HG03103 (cell line): Measurements from ENCODE around the gene MATCAP1.

ENCODE experiments used
- ATAC-seq: cut with Tn5 transposase; IDR thresholded peaks from one replicate; pipeline ENCODE4 v1.9.1; 2021; ENCODE audit warnings: low read depth; ENCODE audit not compliant: unreplicated experiment

Gene MATCAP1

DNA sequence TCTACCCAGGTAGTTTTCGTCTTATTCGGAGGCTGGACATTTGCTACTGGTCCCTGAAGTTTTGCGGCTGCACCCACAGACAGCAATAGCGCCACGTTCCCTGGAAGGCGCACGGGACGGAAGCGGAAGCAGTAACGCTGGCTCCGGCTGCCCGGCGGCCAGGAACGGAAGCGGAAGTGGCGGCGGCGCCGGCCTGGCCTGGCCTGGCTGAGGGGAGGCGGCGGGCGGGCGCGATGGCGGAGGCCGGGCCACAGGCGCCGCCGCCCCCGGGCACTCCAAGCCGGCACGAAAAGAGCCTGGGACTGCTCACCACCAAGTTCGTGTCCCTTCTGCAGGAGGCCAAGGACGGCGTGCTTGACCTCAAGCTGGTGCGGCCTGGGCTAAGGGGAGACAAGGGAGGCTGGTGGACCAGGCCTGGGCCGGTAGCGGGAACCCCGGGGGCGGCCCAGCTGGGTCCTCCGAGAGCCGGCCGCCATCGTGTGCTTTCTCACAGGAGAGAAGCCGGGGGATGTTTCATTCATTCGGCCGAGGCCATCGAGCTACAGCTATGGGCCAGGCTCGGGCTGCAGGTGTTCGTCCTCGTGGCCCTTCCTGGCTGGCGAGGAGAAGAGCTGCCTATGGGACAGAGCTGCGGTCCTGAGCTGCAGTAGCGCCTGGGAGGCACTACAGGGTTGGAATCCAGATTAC is 8.4 kb upstream of the MATCAP1 start, which contains the start of gene E2F4:
Gene E2F4 (plus strand): TSS at position 161 of the 687 bp plus-strand sequence. CDS start 73 bp downstream, at position 234.
- peak; percentile 85 for ATAC-seq

DNA sequence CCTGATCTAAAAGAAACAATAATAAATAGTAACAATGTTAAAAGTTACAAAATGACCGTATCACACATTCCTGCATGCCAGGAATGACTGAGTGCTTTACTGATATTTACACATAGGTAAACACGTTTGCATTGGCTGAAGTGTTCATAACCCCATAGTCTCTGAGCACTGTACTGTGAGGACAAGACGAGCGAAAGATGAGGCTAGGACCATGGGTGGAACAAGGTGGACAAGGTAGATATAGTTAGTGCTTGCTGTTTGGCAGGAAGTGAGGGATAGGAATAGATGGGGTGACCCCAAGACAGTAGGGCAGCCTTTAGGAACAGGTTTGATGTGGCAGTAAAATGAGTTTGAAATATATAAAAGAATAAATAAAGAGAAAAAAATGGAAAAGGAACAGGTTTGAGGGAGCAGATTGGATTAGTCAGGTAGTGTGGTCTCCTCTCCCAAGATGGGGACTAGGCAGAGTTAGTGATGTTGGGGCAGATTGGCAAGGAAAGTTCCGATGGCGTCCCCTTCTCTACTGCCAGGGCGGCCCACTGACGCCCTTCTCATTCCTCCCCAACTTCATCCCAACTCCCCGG is 7.7 kb upstream of the MATCAP1 start:
- ATAC-seq = no peak

DNA sequence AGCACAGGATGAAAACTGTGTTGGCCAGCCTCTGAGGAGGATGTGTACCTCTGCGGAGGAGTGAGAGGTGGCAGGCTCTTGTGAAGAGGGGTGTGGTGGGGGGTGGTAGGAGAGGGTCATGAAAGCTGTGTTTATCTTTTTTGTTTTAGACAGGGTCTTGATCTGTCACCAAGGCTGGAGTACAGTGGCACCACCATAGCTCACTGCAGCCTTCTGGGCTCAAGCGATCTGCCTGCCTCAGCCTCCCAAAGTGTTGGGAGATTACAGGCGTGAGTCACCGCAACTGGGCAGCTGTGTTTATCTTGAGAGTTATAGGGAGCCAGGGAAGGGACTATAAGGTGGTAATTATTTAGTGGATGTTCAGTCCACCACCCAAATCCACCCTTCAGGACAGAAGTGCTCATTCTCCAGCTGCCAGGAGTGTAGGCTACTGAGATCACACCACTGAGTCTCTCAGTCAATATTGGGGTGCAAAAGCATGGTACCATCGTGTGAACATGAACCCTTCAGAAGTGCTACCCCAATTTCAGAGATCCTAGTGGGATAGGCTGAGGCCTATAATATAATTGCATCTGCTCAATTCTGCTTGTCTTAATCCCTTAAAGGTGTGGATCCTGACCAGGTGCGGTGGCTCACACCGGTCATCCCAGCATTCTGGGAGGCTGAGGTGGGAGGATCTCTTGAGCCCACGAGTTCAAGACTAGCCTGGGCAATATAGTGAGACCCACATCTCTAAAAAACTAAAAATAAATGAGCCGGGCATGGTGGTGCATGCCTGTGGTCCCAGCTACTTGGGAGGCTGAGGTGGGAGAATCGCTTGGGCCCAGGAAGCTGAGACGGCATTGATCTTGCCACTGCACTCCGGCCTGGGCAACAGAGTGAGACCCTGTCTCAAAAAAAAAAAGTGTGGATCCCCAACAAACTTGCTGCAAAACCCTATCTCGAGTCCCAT is 7.0 kb upstream of the MATCAP1 start:
- no peak for ATAC-seq

DNA sequence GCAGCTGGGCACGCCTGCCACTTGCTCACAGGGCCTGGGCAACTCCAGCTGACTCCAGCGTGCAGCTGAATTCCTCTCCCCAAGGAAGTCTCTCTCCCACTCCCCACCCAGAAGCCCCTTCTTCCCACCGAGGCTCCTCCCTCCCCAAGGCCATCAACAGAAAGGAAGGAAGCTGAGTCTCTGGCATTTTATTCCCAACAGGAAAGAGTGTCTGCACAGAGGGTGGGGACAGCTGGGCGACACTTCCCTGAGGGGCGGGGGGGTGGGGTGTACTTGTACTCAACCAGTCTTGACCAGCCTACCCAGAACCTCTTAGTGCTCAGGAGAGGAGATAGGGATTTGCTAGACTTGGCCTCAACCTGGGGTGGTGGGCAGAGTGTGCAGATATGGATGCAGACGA is 6.3 kb upstream of the MATCAP1 start, which contains the start of gene EXOC3L1:
Gene EXOC3L1 (minus strand): TSS at position 96 of the 400 bp plus-strand sequence. CDS start 460 bp downstream, outside the sequence.
- no peak for ATAC-seq

DNA sequence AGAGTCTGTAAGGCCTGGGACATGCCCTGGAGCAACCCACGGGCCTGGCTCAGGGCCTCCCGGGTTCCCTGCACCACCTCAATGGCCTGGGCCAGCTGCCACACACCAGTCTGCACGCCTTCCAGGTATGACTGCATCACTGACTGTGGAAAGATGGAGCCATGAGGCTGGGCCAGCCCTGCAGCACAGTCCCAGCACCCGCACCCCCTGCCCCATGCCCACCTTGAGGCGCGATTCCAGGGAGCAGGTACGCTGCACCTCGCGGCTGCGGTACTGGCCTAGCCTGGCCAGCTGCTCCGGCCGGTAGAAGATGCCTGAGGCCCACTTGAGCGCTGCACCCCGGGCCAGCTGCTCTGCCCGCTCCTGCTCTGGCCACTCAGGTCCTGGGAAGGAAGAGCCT is 5.0 kb upstream of the MATCAP1 start:
- ATAC-seq = no peak

DNA sequence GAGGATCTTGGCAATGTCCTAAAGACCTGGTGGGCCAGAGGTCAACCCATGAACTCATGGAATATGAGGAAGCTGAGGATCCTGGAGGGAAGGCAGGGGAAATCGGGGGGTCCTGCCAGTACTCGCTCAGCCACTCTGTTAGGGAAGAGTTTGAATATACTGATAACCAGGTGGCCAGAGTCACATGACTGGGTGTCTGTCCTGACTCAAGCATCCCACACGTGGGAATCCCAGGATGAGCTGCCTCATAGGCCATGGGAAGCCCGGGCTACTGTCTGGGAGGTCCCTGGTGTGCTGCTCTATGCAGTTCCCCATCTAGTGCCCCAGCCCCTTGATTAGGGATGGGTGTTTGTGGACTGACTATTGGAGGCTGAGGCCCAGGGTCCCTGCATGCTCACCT is 4.6 kb upstream of the MATCAP1 start:
- no peak for ATAC-seq

DNA sequence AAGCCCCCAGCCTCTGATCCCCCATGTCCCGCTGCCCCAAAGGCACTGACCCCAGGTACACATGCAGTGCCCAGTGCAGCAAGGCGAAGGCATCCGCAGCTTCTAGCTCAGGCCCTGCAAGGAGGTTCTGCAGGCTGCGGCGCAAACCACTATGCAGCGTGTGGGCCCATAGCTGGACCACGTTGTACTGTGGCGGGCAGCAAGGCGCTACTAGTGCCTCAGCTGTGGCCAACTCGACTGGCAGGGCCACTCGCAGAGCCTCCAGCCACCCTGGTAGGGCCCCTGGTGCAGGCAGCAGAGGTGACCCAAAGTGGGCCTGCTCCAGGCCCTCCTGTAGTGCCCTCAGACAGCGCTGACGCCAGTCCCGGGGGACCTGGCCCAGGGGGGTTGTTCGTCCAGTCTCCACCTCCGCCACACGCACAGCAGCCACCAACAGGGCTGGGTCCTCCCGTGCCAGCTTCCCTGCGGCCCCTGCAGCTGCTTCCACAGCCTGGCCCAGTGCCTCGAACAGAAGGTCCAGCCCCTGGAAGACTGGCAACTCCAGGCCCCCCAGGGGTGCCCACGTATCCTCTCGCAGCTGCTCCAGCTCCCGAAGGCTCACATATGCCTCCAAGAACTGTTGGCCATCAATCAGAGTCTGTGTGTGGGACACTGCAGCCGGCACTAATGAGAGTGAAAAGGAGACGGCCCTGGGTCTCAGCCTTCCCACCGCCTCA is 3.6 kb upstream of the MATCAP1 start:
- ATAC-seq = no peak

DNA sequence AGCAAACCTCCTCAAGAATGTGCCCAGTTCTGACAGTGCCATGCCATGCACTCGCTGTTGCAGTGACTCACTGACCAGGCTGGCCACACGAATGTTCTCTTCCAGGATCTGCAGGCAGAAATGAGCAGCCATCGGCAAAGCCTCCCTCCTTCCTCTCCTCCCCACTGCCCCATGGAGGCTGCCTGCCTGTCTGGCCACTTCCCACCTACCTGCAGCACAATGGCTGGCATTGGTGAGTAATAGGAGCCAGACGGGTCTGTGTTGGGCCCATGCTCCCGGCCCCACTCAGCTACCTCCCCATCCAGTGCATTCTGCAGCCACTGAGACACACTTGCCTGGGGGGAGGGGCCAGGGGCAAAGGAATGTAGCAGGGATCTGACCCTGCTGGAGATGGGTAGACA is 2.8 kb upstream of the MATCAP1 start:
- ATAC-seq = no peak

DNA sequence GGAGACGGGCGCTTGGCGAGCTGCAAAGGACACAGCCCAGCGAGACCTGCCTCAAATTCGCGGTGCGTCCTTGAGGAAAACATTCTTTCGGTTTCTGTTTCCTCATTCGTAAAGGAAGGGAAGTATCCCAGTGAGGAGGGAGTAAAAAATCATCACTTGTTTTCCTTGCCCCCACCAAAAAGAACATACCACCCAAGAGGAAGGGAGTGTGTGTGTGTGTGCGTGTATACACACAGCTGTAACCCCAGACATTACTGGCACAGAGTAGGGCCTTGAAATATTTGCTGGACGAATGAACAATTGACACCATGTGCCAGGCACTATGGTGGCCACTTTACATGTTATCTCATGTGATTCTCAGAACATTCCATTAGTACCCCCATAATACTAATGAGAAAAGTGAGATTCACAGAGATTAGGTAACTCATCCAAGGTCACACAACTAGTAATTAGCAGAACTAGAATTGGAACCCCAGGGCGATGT is 1.9 kb upstream of the MATCAP1 start:
- ATAC-seq = no peak

DNA sequence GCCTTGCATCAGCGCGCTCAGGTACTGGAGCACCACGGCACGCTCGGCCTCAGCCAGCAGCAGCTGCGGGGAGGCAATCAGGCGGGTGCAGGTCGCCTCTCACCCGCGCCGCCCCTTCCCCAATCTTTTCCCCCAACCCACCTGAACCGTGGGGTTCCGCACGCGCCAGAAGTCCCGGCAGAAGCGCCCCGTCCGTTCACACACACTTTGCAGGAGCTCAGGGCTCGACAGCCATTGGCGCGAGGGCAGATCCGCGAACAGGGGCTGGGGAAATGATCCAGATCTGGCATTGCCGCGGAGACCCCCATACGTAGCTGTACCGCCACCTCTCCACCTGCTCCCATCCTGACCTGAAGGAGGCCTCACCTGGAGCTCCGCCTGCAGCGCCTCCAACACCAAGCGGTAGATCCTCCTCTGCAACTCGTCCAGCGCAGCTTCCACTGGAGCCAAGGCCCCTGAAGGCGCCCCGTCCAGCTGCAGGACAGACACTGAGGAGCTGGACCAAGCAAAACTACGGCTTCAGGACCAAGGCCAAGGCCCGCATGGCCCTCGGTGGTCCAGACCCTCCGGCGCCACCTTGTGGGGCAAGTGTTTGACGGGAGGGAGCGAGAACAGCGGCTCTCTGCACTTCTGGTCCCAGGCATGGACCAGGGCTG is 1.4 kb upstream of the MATCAP1 start:
- ATAC-seq = no peak

DNA sequence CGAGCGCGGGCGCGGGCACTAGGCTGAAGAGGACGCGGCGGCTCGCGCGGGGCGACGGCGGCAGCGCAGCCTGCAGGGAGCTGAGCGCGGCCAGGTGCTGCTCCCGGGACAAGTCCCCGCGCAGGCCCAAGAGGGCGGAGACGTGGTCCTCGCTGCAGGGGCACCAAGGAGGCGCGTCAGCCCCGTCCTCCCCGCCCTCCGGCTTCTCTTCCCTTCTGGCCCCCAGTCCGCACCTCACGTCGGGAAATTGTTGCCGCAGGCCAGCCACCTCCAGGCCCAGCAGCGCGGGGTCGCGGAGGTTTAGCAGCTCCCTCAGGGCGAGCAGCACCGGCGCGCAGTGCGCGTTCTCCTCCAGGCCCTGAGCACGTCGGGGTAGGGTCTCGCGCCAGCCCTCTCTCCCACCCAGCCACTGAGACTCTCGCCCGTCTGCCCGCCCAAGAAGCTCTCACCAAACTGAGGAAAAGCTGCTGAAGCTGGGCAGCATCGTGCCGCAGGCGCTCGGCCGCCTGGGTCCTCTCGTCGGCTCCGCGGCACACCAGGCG is 761 bp upstream of the MATCAP1 start:
- no peak for ATAC-seq

DNA sequence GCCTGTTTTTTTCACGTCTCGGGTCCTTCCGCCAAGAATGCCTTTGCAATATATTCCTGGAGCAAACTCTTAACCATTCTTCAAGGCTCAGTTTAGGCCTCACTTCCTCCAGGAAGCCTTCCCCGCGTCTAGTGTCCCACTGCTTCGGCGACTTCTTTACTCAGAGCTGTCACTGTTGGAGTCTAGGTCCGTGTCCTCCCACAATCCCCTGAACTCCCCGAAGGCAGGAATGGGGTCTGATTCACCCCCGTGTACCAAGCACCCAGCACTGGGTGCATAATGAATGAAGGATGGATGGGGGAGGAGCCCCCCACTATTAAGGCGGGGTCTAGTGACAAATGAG is 508 bp downstream of the MATCAP1 start:
- no peak for ATAC-seq

DNA sequence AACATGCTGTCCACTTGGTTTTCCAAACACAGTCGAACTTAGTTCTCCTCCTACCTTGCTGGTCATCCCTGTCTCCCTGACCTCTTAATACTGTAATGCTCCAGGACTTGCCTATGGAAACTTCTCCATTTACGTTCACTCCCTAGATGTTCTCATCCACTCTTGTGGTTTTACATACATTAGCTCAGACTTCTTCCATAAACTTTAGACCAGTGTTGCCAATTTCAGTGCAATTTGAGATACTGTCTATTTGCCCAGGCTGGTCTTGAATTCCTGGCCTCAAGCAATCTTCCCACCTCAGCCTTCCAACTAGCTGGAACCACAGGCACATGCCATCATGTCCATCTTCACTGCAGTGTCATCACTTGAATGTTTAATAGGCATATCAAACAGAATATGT is 1.5 kb downstream of the MATCAP1 start:
- no peak for ATAC-seq

DNA sequence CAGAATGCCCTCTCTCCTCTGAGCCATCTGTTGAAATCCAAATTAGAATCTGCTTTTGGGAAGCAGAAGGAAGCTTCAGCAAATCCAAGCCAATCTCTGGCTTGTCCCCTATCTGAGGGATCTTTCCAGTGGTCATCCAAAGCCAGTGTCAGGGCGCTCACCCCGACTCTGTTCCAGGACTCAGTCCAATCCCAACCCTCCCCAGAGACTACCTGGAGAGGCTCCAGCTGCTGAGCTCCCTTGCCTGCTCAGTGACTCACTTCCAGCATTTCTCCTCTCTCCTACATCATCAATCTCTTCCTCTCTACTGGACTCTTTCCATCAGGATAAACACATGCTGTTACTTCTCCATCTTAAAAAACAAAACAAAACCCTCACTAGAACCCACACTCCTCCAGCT is 2.4 kb downstream of the MATCAP1 start:
- ATAC-seq = no peak

DNA sequence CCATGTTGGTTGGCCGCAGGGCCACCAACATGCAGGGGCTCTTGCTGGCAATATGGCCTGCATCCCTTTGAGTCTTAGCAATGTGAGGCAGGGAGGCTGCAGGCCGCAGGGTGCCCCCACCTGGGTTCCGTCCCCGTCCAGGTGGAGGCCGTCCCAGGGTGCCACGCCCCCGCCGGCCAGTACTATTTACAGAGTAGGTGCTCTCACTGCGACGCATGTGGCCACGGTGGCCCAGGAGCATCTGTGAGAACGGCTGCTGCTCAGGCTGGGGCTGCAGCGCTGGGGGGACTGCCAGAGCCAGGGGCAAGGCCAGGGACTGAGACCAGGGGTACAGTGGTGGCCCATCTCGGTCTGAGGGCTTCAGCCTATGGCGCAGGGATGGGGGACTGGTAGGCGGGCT is 3.6 kb downstream of the MATCAP1 start:
- no peak for ATAC-seq

DNA sequence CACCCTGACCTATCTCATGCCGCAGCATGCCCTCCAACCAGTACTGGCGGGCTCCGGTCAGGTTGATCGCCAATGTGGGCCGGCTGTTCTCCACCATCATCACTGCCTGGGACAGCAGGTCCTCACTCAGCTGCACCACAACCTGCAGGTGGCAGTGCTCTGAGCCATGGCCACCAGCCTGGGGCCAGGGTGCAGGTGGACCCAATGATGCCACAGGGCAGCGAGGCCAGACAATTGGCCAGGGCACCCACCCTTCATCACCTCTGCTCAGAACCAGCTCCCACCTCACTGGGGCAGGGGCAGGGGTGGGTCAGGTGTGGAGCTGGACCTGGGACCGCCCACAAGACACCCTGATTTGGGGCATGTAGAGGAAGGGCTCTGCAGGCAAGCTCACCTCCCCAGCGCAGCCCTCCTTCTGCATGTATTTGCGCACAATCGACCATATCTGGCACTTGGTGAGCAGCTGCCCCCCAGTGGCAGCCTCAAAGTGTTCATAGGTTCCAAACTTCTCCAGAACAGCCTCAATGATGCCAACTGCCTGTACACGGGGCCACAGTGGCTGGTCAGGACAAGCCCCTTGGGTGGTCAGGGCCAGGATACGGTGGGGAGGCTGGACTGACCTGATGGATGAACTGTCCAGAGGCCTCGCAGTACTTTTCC is 4.2 kb downstream of the MATCAP1 start:
- no peak for ATAC-seq

DNA sequence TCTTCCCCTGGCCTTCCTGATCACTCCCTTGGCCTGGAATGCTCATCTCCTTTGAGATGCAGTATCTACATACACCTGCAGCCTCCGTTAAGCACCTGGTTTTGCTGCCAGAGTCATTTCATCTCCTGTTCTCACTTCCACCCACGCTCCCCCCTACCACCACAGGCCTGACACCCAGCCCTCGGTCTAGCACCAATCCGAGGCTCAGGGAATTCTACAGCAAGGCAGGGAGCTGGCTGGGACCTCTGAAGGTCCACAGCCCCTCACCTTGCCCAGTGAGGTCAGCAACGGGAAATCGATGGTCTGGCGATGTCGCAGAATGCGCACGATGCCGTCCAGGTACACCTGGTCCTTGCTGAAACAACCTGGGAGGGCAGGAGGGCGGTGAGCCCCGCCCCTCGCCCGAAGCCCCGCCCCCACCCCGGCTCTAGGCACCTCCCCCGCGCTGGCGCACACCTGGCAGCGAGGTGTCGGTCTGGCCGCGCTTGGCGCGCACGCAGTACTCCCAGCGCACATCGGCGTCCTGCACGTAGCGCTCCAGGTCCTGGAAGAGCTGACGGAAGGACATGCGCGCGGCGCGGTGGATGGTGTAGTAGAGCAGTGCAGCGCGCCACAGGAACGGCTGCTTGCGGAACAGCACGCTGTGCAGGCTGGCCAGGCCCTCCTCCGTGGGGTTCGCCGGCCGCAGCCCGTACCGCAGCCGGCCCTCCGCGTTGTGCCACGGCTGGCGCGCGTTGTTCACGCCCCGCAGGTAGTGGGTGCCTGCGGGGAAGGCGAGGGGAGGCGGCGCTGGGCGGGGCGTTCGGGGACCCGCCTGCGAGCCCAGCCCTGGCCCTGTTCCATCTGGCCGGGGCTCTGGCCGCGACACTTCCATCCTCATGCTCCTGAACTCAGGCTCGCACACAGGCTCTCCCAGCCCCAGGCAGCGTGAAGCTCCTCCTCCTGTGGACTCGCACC is 5.7 kb downstream of the MATCAP1 start:
- no peak for ATAC-seq

DNA sequence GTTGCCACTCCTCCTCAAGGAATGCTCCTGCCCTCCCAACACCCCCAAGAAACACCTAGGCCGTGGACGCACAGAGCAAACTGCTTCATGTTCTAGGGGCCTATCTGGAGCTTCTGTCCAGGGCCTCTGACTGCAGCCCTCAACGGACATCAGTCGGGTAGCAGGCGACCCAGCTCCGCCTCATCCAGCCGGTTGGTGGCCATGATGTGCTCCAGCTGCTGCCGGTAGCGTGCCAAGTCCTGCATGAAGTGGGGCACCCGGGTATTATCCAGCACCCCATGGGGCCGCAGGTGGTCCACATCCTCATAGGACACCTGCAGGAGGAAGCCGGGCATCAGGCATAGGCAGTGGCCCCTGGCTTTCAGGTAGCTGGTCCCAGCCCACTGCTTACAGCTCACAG is 7.1 kb downstream of the MATCAP1 start:
- ATAC-seq = no peak
